HG03175 (cell line): Measurements from ENCODE around the gene ZNF471.

Experiments used
- ATAC-seq: cut with Tn5 transposase; IDR thresholded peaks from one replicate; pipeline ENCODE4 v1.9.1; 2021; ENCODE audit warnings: mild to moderate bottlenecking, moderate library complexity; ENCODE audit not compliant: unreplicated experiment

ZNF471 gene

GRCh38 chr19:56572589-56572988 lies 64.9 kb downstream of the ZNF471 start:
- no peak for ATAC-seq

- no peak for ATAC-seq
Observed at GRCh38 chr19:56573914-56574313, 66.3 kb downstream of the ZNF471 start.

GRCh38 chr19:56577719-56578602 lies 70.3 kb downstream of the ZNF471 start:
- no peak for ATAC-seq
